Activated CD4-positive, alpha-beta memory T cell treated with anti-CD3 and anti-CD28 coated beads for 36 hours (primary cell): ENCODE measurements around the gene BSG. TPM values are rescaled to one million over a fixed set of nuclear protein-coding genes. Genes with fewer than 3 reads are reported as not detected.

Experiments
- total RNA-seq, 2 experiments: library from RNA; stranded (reverse); gene quantifications; one replicate each; pipeline ENCODE4 v1.2.3, GENCODE V29; 2021

BSG gene
- total RNA-seq, 2 experiments from 2014 or later = 185 to 205 TPM

Other genes starting within 250 kb of the BSG start
- 10 to 100 TPM; 22.1 to 23.1 TPM for gene MIER2, start 227.8 kb upstream of the BSG start, total RNA-seq
- under 1 TPM; 0.33 to 0.44 TPM for gene C2CD4C, start 163.4 kb upstream of the BSG start, total RNA-seq
- under 1 TPM in 1 of 2 experiments, not detected in 1; 0.21 TPM for gene SHC2, start 111.6 kb upstream of the BSG start, total RNA-seq
- under 1 TPM; 0.22 to 0.36 TPM for gene MADCAM1, start 76.1 kb upstream of the BSG start, total RNA-seq
- 1 to 10 TPM; 8.1 to 8.5 TPM for gene TPGS1, start 65.1 kb upstream of the BSG start, total RNA-seq
- gene CDC34, start 40.8 kb upstream of the BSG start, total RNA-seq = 10 to 100 TPM; 45.9 to 46.4 TPM
- 10 to 100 TPM; 27.2 to 27.4 TPM for gene GZMM, start 28.5 kb upstream of the BSG start, total RNA-seq
- gene HCN2, start 17.3 kb downstream of the BSG start, total RNA-seq = 1 to 10 TPM in 1 of 2 experiments, under 1 TPM in 1; 1.00 to 1.0 TPM
- gene POLRMT, start 60.9 kb downstream of the BSG start, total RNA-seq = 10 to 100 TPM; 71.5 to 72.5 TPM
- gene FGF22, start 67.3 kb downstream of the BSG start, total RNA-seq = under 1 TPM in 1 of 2 experiments, not detected in 1; 0.14 TPM
- 10 to 100 TPM; 84.4 to 89.7 TPM for gene RNF126, start 90.6 kb downstream of the BSG start, total RNA-seq
- 1 to 10 TPM; 5.7 to 6.0 TPM for gene FSTL3, start 103.8 kb downstream of the BSG start, total RNA-seq
- not detected for gene PRSS57, start 122.9 kb downstream of the BSG start, total RNA-seq
- under 1 TPM in 1 of 2 experiments, not detected in 1; 0.17 TPM for gene PALM, start 136.3 kb downstream of the BSG start, total RNA-seq
- gene MISP, start 178.5 kb downstream of the BSG start, total RNA-seq = not detected
- 100 to 1,000 TPM; 464 to 465 TPM for gene PTBP1, start 224.9 kb downstream of the BSG start, total RNA-seq
- gene PLPPR3, start 249.4 kb downstream of the BSG start, total RNA-seq = not detected